GM18870 (cell line): ENCODE measurements around the gene ACTL6B.

Experiments
- ATAC-seq: cut with Tn5 transposase; IDR thresholded peaks from one replicate; pipeline ENCODE4 v1.9.1; 2021; ENCODE audit warnings: moderate library complexity; ENCODE audit not compliant: unreplicated experiment

ACTL6B gene

DNA sequence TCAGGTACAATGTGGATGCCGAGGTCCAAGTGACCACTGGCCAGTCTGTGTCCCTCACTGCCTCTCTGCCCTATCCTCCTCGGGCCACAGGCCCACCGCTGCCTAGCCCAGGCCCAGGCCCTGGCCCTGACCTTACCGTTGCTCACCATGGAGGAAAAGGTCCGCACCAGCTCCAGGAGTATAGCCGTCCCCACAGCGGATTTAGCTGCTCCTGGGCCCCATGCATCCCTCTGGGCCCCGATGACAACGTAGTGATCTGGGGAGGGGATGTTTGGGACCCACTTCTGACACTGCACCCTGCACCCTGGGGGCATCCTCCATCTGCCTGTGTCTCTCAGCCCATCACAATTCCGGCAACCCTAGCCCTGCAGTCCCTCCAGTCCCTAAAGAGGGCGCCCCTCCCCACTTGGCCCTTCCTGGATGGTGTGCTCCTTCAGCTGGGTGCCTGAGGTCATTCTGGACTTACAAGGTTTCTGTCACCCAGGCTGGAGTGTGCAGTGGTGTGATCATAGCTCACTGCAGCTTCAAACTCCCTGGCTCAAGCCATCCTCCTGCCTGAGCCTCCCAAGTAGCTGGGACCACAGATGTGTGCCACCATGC lies 27.0 kb downstream of the ACTL6B start:
- ATAC-seq = no peak

DNA sequence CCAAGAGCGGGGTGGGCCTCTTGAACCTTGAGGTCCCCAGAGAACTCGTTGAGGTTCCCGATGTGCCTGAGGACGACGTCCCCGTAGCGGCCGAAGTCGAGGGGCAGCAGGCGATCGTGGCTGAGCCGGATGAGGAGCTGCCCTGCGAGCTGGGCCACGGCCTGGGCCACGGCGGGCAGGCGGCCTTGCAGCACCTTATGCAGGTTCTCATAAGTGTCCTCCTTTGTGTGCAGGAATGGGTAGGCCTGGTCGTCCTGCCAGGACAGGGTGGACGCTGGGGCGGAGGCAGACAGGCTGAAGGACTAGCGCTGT lies 29.1 kb downstream of the ACTL6B start:
- no peak for ATAC-seq

GRCh38 chr7:100626530-100627237 lies 29.6 kb downstream of the ACTL6B start:
- ATAC-seq = no peak

- no peak for ATAC-seq
Measured at GRCh38 chr7:100626055-100626454, 30.2 kb downstream of the ACTL6B start.

- no peak for ATAC-seq
Measured at GRCh38 chr7:100623951-100624824, 32.1 kb downstream of the ACTL6B start.

GRCh38 chr7:100621554-100621953 lies 34.7 kb downstream of the ACTL6B start:
- ATAC-seq = no peak

DNA sequence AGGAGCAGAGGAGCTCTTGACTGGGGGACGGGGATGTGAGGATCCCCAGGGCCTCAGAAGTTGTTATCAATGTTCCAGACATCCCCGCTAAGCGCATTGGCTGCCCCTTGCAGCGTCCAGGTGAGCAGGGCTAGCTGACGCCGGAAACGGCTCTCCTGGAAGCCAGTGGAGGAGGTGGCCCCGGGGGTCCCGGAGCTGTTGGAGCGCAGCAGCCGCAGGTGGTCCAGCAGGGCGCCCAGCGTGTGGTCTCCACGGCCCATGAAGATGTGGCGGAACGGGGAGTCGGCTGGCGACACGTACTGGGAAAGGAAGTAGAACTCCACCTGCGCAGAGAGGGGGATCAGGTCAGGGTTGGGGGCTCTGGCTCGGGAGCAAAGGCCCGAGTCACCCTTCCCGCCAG lies 35.4 kb downstream of the ACTL6B start:
- ATAC-seq = no peak

DNA sequence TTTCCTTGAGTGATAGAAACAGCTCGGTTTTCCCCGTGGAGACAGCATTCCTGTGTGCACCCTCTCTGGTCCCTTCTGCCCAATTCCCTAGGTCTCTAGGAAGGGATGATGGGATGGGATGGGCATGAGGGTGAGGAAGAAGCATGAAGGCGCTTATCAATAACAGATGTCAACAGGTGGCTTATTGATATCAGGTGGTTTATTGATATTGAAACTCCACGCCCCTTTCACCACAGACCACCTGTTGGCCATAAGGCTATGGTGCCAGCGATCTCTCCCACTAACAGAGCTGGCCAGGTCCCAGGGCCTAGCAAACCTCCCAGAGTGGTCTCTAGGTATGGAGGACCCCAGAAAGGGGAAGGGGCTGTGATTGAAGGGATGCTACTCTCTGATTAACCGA lies 36.0 kb downstream of the ACTL6B start:
- ATAC-seq = no peak

DNA sequence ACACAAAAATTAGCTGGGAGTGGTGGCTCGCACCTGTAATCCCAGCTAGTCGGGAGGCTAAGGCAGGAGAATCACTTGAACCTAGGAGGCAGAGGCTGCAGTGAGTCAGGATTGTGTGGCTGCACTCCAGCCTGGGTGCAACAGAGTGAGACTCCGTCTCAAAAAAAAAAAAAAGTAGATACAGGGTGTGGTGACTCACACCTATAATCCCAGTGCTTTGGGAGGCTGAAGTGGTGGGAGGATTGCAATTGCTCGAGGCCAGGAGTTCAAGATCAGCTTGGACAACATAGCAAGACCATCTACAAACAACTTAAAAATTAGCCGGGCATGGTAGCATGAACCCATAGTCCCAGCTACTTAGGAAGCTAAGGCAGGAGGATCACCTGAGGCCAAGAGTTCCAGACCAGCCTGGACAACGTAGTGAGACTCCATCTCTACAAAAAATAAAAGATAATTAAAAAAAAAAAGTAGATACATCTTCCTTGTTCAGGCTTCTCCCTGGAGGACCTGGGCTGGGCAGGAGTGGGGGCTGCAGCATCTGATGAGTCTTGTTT lies 41.9 kb downstream of the ACTL6B start:
- ATAC-seq = no peak

DNA sequence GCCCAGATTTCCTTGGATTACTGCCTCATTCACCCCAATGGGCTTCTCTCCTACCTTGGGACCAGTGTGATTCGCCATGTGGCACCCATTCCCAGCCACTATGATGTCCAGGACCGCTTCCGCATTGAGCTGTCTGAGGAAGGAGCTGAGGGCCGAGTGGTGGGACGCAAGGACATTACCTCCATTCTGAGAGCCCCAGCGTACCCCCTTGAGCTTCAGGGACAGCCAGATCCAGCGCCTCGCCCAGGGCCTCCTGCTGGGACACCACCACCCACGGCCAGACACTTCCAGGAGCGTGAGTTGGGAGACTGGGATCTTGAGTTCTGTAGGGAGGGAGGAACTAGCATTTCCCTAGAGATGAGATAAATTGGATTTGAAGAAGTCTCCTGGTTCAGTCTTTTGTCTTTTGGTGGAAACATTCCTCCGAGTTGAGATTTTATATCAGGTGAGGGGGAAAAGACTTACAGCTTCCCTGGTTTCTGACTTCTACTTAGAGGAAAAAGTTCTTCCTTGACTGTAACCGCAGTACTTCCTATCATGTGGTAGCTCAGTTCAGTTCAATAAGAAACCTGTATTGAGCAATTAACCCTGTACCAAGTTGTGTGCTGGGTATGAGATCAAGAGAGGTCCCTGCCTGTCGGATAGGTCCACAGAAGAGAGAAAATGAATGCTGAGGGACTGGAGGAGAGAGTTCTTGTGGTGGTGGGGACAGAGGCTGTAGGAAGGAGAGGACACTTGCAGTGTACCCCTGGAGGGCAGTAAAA lies 42.7 kb downstream of the ACTL6B start:
- ATAC-seq = no peak

GRCh38 chr7:100612730-100613390 lies 43.4 kb downstream of the ACTL6B start:
- ATAC-seq = no peak

- peak; percentile 92 for ATAC-seq
Measured at GRCh38 chr7:100611983-100612729, 44.1 kb downstream of the ACTL6B start, which contains the start of gene MOSPD3. TSS of gene MOSPD3 (plus strand) at chr7:100612540. CDS start at chr7:100612792, 252 bp downstream.

DNA sequence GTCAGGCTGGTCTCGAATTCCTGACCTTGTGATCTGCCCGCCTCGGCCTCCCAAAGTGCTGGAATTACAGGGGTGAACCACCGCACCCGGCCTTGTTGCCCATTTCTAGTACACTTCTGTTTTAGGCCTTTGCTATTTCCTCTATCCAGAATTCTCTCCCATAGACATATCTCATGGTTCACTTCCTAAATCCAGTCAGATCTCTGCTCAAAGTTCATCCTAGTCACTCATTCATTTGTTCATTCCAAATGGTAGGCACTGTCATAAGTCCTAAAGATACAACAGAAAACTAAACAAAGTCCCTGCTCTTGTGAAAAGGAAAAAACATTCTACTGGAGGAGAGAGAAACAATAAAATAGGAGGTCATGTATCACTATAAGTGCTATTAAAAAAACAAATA lies 46.3 kb downstream of the ACTL6B start:
- no peak for ATAC-seq

DNA sequence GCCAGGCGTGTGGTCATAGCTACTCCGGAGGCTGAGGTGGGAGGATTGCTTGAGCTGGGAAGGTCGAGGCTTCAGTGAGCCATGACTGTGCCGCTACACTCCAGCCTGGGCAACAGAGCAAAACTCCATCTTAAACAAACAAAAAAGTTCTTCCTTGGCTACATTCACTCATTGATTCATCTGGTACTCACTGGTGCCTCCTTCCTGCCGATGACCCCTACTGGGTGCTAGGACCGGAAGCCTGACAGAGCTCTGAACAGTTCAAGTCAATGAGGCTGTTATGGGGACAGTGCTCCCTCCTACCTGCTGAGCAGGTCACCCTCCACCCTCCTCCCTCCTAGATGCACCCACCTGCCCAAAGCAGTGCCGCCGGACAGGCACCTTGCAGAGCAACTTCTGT lies 49.1 kb downstream of the ACTL6B start:
- ATAC-seq = no peak

GRCh38 chr7:100606313-100606712 lies 49.9 kb downstream of the ACTL6B start:
- no peak for ATAC-seq

DNA sequence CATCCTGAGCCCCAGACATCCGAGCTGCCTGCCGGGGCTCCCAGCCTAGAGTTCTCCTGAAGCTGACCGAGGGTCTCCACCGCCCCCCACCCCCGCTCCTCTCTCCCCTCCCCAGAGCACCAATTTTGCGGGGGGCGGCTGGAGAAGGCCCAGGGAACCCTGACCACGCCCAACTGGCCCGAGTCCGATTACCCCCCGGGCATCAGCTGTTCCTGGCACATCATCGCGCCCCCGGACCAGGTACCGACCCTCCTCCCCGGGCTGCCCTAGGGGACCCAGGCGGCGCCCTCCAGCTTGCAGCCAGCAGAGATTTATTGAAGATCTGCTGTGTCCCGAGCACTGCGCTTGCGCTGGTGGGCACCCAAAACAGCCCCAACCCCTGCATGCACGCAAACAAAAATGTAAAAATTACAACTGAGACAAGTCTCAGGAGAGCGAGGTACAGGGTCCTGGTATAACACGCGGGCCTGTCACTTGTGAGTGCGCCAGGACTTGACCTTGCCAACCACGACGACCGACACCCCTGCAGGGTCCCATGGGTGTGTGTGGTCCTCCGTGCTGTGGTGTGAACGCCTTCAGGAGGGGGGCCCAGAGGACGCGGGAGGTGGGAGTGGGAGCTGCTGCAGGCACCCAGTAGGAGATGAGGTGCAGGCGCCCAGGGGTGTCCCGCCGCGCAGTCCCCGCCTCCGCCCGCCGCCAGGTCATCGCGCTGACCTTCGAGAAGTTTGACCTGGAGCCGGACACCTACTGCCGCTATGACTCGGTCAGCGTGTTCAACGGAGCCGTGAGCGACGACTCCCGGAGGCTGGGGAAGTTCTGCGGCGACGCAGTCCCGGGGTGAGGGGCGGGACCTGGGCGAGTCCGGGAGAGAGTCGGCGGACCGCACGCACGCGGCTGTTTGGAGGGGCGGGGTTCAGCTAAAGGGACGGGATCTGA lies 51.0 kb downstream of the ACTL6B start:
- no peak for ATAC-seq

- ATAC-seq = no peak
Measured at GRCh38 chr7:100604028-100604975, 51.9 kb downstream of the ACTL6B start.

- ATAC-seq = no peak
Measured at GRCh38 chr7:100603726-100604027, 52.6 kb downstream of the ACTL6B start.
